BE2C (cell line): ENCODE results near the gene TMEM132E.
A peak's percentile ranks its signal among the peaks of the same experiment; 100 is the strongest.

Experiments
- DNase-seq: peaks from one replicate; pipeline ENCODE4 v3.0.0-alpha.2; 2020
- H3K27me3 ChIP-seq: fragments of 250-450 bp; sonication (Bioruptor Pico); 2 replicates; pipeline ENCODE4 v1.5.1; 2020; ENCODE audit warnings: mild to moderate bottlenecking
- H3K36me3 ChIP-seq: fragments of 250-450 bp; sonication (Bioruptor Pico); 2 replicates; pipeline ENCODE4 v1.5.1; 2020; ENCODE audit warnings: mild to moderate bottlenecking
- H3K4me1 ChIP-seq: fragments of 250-450 bp; sonication (Bioruptor Pico); 2 replicates; pipeline ENCODE4 v1.5.1; 2020
- H3K4me3 ChIP-seq: 2 replicates; pipeline ENCODE4 v1.5.1; 2011; ENCODE audit warnings: low read depth, low read length
- H3K9me3 ChIP-seq: fragments of 250-450 bp; sonication (Bioruptor Pico); 2 replicates; pipeline ENCODE4 v1.5.1; 2020
- CTCF ChIP-seq: IDR thresholded peaks from 2 replicates; pipeline ENCODE4 v1.5.1; 2012; ENCODE audit warnings: mild to moderate bottlenecking, low read depth, low read length

TMEM132E gene

GRCh38 chr17:34614698-34615097 is 35.3 kb downstream of the TMEM132E start:
- Histone ChIP-seq H3K27me3 (no peaks in the 10 kb centered on the region), H3K4me1 (peaks cover 51% of the 10 kb centered on the region), H3K4me3 (no peak overlapping the region), H3K36me3 (no peaks in the 10 kb centered on the region), H3K9me3 (no peaks in the 10 kb centered on the region)
- peak; percentile 39 for TF ChIP-seq CTCF
- peak; percentile 83 for DNase-seq

- no peak for DNase-seq
- TF ChIP-seq CTCF: no peak
Observed at GRCh38 chr17:34615326-34615725, 35.9 kb downstream of the TMEM132E start.

GRCh38 chr17:34616148-34616547 is 36.8 kb downstream of the TMEM132E start:
- no peaks in the 10 kb centered on the region for H3K9me3 ChIP-seq
- peak; percentile 97 for DNase-seq
- H3K27me3 ChIP-seq: no peaks in the 10 kb centered on the region
- H3K36me3 ChIP-seq: no peaks in the 10 kb centered on the region
- peaks cover 66% of the 10 kb centered on the region for H3K4me1 ChIP-seq
- no peak; the same call in 1 of the 2 replicates for TF ChIP-seq CTCF
- 0 out of 2 replicates have a peak overlapping the region, but pooled peaks have one; percentile 9 for H3K4me3 ChIP-seq

More at GRCh38 chr17:34615326-34615725, 35.9 kb downstream of the TMEM132E start:
- Histone ChIP-seq H3K27me3 (no peaks in the 10 kb centered on the region), H3K36me3 (no peaks in the 10 kb centered on the region), H3K9me3 (no peaks in the 10 kb centered on the region), H3K4me1 (peaks cover 58% of the 10 kb centered on the region), H3K4me3 (no peak overlapping the region)

GRCh38 chr17:34617398-34617797 is 38.0 kb downstream of the TMEM132E start:
- H3K27me3 ChIP-seq: no peaks in the 10 kb centered on the region
- no peak for TF ChIP-seq CTCF
- H3K4me1 ChIP-seq: peaks cover 72% of the 10 kb centered on the region
- no peaks in the 10 kb centered on the region for H3K36me3 ChIP-seq
- no peaks in the 10 kb centered on the region for H3K9me3 ChIP-seq
- DNase-seq: no peak
- no peak overlapping the region for H3K4me3 ChIP-seq

- DNase-seq: no peak
- no peak overlapping the region for H3K4me3 ChIP-seq
- peaks cover 69% of the 10 kb centered on the region for H3K4me1 ChIP-seq
- no peaks in the 10 kb centered on the region for H3K36me3 ChIP-seq
- no peaks in the 10 kb centered on the region for H3K9me3 ChIP-seq
- TF ChIP-seq CTCF: peak; percentile 28
- no peaks in the 10 kb centered on the region for H3K27me3 ChIP-seq
Observed at GRCh38 chr17:34619687-34620217, 40.4 kb downstream of the TMEM132E start.

GRCh38 chr17:34620458-34620857 is 41.1 kb downstream of the TMEM132E start:
- Histone ChIP-seq H3K27me3 (no peaks in the 10 kb centered on the region), H3K36me3 (no peaks in the 10 kb centered on the region), H3K9me3 (no peaks in the 10 kb centered on the region), H3K4me3 (no peak overlapping the region), H3K4me1 (peaks cover 68% of the 10 kb centered on the region)
- TF ChIP-seq CTCF: no peak
- peak; percentile 79 for DNase-seq
